Activated CD4-positive, alpha-beta T cell treated with anti-CD3 and anti-CD28 coated beads, Interleukin-2, Interleukin-4, amounts not matched to agents 100 ng/mL and 50 ng/mL, durations not matched to agents 16 hours and 8 hours (primary cell): ENCODE data around the gene GATB.

Source experiments
- DNase-seq: peaks from one replicate; pipeline ENCODE4 v3.0.0-alpha.2; 2020; ENCODE audit warnings: low spot score

Gene GATB

DNA sequence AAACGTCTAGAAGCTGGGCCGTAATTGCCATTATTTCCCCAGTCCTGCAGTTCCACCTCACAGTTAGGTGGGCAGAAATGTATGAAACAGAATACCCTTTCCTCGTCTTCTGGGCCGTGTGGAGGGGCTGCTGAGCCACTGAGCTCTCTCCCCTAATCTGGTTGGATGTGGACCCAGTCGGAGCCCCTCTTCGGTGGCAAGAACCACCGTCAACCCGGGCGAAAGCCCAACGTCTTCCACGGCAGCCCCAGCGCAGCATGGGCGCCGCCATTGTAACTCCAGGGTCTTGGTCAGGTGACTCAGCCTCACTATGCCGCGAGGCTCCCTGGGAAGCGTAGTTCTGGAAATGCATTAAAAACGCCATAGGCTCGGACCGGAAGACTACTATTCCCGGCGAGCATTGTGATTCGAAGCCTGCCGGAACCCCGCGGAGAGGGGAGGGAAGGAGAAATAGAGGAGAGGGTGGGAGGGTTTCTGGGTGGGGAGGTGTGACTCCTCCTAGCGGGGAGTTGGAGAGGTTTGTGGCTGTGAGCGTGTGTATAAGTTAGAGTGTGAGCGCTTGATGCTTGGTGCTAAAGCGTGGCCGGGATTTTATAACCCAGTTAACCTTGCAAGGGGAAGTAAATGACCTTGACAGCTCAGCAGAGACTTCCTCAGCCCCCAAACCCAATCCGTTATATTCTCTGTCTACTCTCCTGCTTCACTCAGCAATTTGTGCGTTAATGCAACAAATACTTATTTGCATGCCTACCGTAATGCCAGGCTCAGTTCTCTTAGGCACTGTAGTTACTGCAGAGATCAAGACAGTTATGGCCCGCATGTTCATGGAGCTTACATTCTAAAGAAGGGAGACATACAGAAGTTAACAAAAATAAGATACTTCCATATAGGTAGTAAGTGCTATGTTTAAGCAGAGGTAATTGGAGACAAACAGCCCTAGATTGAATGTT is at the start of gene GATB:
Gene GATB, minus strand, starts transcription at position 296 of the 950 bp plus-strand sequence. Its CDS starts 25 bp downstream, at position 271.
- peak; percentile 95 for DNase-seq

- no peak for DNase-seq
Measured at GRCh38 chr4:151810476-151810875, 49.7 kb upstream of the GATB start.

DNA sequence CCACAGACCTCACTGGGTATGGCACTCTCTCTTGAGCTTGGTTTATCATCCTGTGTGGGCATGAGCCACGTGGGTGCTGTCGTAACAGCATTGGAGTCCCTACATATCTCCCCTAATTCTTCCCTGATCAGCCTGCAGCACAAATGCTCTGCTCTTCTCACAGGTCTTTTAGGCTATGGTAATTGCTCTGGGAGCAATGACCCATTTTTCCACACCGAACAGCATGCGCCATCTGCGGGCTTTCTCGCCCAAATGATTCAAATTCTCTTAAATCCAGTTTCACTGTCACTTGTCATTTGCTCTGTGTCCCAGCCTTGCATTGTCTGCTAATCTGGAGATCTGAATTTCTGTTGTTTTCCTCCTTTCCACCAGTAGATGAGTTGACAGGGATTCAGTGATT is 48.9 kb upstream of the GATB start:
- no peak for DNase-seq

- DNase-seq, result no peak
Measured at GRCh38 chr4:151808542-151808941, 47.7 kb upstream of the GATB start.

DNA sequence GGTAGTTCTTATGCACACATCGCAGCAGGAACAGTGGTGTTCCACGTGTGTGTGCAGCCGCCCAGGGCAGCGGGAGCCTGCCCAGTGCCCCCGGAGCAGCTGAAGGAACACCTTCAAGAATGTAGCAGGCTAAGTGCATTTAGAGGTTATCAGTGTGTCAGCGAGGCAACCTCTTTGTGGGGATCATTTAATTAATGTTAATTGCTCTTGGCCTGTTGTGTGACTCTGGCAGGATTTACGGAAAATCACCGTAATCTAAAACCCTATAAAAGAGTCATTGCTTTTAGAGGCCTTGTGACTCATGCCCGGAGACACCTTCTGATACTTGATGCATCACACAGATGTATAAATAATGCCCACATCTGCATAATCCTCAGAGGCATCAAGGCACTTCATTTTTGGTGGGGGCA is 47.3 kb upstream of the GATB start:
- no peak for DNase-seq

- DNase-seq, result no peak
Measured at GRCh38 chr4:151807220-151807619, 46.4 kb upstream of the GATB start.

DNA sequence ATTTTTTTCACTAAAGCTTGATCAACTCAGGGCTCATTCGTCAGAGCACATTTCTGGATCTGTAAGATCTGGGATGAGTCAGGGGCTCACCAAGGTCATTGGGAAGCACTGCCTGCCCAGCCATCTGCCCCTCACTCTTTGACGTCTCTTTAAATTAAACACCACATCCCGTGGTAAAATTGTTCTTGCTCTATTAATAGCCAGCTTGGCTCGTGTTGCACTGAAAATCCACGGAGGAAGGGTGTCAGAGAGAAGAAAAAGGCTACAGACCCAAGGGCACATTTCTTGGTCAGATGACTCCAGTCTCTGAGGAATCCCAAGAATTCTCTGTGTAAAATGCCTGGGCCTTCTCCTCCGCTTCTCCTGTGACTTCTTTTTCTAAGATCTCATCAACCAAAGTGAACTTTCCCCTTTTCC is 45.7 kb upstream of the GATB start:
- DNase-seq, result no peak

DNA sequence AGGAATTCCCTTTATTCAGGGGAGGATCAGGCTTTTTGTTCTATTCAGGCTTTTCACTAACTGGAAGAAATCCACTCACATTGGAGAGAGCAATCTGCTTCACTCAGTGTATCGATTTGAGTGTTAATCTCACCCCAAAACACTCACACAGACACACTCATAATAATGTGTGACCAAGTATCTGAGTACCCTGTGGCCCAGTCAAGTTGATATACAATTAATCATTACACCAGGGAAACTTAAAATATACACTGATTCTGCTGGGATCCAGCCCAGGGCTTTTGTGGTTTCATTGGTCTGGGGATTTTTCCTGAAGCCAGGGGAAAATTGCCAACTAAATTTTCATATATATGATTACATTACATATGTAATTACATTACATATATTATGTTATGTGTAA is 44.0 kb upstream of the GATB start:
- no peak for DNase-seq

GRCh38 chr4:151804086-151804630 is 43.4 kb upstream of the GATB start:
- no peak for DNase-seq

GRCh38 chr4:151803246-151803645 is 42.4 kb upstream of the GATB start:
- no peak for DNase-seq

- peak; percentile 59 for DNase-seq
Measured at GRCh38 chr4:151801547-151802516, 41.0 kb upstream of the GATB start.

- DNase-seq, result no peak
Measured at GRCh38 chr4:151799417-151800012, 38.7 kb upstream of the GATB start.

DNA sequence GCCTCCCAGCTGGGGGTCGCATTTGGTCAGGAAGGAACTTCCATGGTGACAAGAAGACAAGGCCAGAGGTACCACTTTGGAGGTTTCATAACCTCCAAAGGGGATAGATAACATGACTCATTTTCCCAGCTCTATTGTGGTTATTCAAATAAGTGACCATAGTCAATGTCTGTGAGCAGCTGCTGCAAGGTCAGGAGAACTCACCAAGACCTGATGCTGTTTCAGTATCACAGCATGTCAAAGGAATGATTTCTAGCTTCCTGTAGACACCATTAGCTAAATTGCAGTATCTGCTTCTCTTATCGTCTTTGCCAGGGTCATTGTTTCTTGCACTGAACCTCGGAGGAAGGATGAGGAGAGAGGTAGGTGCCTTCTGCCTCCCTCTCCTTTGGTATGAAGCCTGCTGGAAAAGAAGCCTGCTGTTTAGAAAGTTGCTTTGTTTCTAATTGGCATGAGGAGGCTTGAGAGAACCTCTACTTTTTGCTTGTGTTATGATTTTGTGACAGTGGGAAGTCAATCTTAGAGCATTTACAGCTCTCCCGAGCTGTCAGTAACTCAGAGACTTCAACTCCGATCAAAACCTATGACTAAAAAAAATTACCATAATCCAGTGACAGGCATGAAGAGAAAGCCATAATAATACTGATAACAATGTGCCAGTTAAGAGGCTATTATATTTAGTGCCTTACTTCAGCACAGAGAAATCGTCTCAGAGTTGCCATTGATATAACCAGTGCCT is 38.0 kb upstream of the GATB start:
- no peak for DNase-seq

DNA sequence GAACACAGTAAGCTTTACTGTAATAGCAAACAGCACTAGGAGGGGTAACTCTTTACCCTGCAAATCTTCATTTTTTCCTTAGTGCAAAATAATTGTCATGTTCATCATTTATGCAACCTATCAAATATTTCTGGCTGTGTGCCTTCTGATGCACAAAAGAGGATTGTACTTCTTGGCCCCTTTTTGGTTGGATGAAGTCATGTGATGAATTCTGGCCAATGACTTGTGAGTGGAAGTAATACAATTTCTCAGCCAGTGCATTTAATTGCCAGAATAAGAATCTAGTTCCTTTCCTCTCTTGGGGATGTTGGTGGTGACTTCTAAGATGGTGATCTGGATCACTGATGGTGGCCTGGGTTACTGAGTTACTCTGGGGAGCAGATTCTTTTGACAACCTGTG is 37.0 kb upstream of the GATB start:
- no peak for DNase-seq

DNA sequence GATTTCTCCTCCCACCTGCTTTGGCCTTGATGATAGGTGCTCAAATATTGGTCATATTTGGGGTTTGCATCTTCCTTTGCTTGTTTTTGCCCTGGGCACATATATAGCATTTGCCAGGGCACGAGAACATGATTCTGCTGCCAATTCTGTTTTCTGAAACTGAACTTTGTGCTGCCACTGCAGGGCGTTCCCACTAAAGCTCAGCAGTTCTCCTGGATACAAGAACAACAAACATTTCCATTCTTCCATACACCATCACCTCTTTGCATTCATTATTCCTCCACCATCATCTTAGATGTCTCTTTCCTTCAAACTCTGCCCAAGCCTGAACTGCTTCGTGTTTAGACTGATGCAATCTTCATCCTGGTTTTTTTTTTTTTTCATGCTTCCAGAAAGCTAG is 36.3 kb upstream of the GATB start:
- no peak for DNase-seq

GRCh38 chr4:151796106-151796505 is 35.3 kb upstream of the GATB start:
- no peak for DNase-seq

- no peak for DNase-seq
Measured at GRCh38 chr4:151792995-151793394, 32.2 kb upstream of the GATB start.

DNA sequence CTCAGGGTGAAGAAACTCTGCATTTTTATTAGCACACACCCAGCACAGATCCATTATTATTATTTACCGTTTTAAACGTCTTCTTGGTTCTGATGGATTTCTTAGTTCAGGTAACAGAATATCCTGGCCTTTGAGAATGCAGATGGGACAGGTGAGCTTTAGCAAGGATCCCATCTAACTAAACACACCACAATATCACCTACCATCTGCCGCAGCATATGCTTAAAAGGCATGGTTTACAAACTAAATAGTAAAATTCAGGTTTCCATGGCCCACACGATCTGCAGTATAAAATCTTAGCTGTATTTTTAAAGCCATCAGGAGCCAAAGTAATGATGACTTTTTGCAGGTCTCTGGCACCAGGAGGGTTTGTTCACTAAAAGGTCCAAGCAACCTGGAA is 31.7 kb upstream of the GATB start:
- no peak for DNase-seq

DNA sequence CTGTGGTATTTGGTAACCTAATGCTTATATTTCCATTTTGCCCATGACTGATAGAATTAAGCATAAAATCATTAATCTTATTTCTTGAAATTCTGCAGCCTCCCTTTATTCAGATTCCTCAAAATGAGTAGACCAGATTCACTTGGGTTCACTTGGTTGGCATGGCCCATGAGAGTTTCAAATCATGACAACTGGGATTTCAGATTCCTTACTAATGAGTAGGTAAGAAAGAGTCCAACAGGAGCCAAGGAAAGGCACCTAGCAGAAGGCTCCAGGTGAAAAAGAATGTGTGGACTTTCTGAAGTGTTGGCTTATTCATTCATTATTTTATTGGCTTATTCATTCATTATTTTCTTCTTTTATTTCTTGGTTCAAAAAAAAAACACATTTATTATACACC is 27.2 kb upstream of the GATB start:
- no peak for DNase-seq

DNA sequence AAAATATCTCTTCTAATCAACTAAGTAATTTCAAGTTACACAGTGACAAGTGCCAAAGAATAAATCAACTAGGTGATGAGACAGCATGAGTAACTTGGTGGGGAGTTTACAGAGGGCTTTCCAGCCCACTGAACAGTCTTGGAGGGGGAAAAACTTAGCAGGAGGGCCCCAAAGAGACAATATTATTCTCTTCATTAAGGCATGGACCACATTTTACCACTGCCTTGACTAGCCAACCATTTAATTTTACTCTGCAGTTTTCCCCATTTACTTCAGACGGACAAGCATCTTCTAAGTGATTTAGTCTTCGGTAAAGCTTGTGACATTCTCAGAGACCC is 25.3 kb upstream of the GATB start:
- DNase-seq, result no peak

- DNase-seq, result no peak
Measured at GRCh38 chr4:151785484-151786157, 24.8 kb upstream of the GATB start.
